GM19372 (cell line): ENCODE results near the gene CLCNKB.
"Not testable (repeated sequence)": the region's sequence is repeated elsewhere in the genome, so short reads cannot be mapped to it uniquely, and the experiment has no call there.

Source experiments
- ATAC-seq: cut with Tn5 transposase; IDR thresholded peaks from one replicate; pipeline ENCODE4 v1.9.1; 2021; ENCODE audit warnings: mild to moderate bottlenecking, low read depth, moderate library complexity; ENCODE audit not compliant: unreplicated experiment

CLCNKB gene

GRCh38 chr1:16055613-16056520, 12.3 kb downstream of the CLCNKB start:
- no peak for ATAC-seq

GRCh38 chr1:16056521-16056912, 12.9 kb downstream of the CLCNKB start:
- ATAC-seq, result not testable (repeated sequence)

GRCh38 chr1:16057314-16057915, 13.8 kb downstream of the CLCNKB start:
- not testable (repeated sequence) for ATAC-seq

GRCh38 chr1:16058394-16059120, 15.0 kb downstream of the CLCNKB start:
- not testable (repeated sequence) for ATAC-seq

GRCh38 chr1:16061266-16061665, 17.7 kb downstream of the CLCNKB start:
- ATAC-seq, result no peak

GRCh38 chr1:16061989-16062686, 18.6 kb downstream of the CLCNKB start:
- ATAC-seq, result not testable (repeated sequence)

GRCh38 chr1:16062687-16063075, 19.1 kb downstream of the CLCNKB start:
- ATAC-seq, result not testable (repeated sequence)

GRCh38 chr1:16063226-16063829, 19.7 kb downstream of the CLCNKB start:
- no peak for ATAC-seq

- ATAC-seq, result no peak
These were observed 20.3 kb downstream of the CLCNKB start for GRCh38 chr1:16063921-16064320.

- ATAC-seq, result no peak
These were observed 21.1 kb downstream of the CLCNKB start for GRCh38 chr1:16064536-16065268.

- no peak for ATAC-seq
These were observed 21.6 kb downstream of the CLCNKB start for GRCh38 chr1:16065269-16065576.

GRCh38 chr1:16066245-16066644, 22.7 kb downstream of the CLCNKB start:
- ATAC-seq, result no peak

- ATAC-seq, result no peak
These were observed 23.7 kb downstream of the CLCNKB start for GRCh38 chr1:16067127-16067768.

- ATAC-seq, result no peak
These were observed 24.4 kb downstream of the CLCNKB start for GRCh38 chr1:16067933-16068332.

GRCh38 chr1:16068356-16069270, 25.0 kb downstream of the CLCNKB start:
- no peak for ATAC-seq

GRCh38 chr1:16070640-16071355, 27.2 kb downstream of the CLCNKB start:
- no peak for ATAC-seq

GRCh38 chr1:16071614-16072013, 28.0 kb downstream of the CLCNKB start:
- no peak for ATAC-seq

GRCh38 chr1:16072095-16072494, 28.5 kb downstream of the CLCNKB start:
- ATAC-seq, result no peak
